Astrocyte (in vitro differentiated cells and primary cell): ENCODE results near the gene SEC11A.

Source experiments
- EZH2 ChIP-seq: IDR thresholded peaks from 2 replicates; pipeline ENCODE4 v1.6.1; 2012; ENCODE audit warnings: mild to moderate bottlenecking, low read length, inconsistent platforms; ENCODE audit not compliant: insufficient read depth
- TF ChIP-seq, protein P1 (sequence below): IDR thresholded peaks from 2 replicates; pipeline ENCODE4 v1.5.1; 2011; ENCODE audit warnings: low read depth, mild to moderate bottlenecking, inconsistent platforms, low read length, moderate library complexity; ENCODE audit not compliant: insufficient read depth

DNA sequence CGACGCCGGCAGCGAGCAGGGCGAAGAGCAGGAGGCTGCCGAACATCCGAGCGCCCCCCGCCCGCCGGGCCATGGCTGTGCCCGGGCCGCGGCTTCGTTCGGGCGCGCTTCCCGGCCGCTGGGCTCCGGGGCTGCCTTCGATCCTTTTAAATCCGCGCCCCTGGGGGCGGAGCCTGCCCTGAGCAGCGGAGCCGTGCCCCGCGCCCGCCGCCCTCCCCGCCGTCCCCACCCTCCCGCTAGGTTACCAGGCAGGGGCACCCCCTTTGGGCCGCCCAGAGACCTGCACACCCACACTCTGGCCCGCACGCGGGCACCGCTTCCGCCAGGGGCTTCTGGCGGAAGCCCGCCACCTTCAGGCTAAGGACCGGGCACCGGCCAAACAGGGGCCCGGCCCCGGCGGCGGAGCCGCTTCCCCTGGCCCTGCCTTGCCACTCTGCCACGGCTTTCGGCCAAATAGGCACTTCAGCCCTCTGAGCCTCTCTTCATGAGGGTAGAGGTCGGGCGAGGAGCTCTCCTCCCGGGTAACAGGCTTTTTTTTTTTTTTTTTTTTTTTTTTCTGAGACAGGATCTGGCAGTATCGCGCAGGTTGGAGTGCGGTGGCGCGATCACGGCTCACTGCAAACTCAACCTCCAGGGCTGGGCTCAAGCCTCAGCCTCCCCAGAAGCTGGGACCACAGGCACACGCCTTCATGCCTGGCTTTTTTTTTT lies 57.7 kb downstream of the SEC11A start, which contains the start of gene NMB:
- TF ChIP-seq, protein P1, sequence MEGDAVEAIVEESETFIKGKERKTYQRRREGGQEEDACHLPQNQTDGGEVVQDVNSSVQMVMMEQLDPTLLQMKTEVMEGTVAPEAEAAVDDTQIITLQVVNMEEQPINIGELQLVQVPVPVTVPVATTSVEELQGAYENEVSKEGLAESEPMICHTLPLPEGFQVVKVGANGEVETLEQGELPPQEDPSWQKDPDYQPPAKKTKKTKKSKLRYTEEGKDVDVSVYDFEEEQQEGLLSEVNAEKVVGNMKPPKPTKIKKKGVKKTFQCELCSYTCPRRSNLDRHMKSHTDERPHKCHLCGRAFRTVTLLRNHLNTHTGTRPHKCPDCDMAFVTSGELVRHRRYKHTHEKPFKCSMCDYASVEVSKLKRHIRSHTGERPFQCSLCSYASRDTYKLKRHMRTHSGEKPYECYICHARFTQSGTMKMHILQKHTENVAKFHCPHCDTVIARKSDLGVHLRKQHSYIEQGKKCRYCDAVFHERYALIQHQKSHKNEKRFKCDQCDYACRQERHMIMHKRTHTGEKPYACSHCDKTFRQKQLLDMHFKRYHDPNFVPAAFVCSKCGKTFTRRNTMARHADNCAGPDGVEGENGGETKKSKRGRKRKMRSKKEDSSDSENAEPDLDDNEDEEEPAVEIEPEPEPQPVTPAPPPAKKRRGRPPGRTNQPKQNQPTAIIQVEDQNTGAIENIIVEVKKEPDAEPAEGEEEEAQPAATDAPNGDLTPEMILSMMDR, result no peak
- TF ChIP-seq EZH2, result no peak
